HCT116 (cell line): ENCODE results near the gene DNMT3A. TPM values are rescaled to one million over a fixed set of nuclear protein-coding genes. Genes with fewer than 3 reads are reported as not detected.

ENCODE experiments used
- ATAC-seq: fragments of 200-7000 bp; cut with Tn5 transposase; 2 replicates; pipeline ENCODE4 v1.9.1; 2020; ENCODE audit warnings: mild to moderate bottlenecking, moderate library complexity
- BruUV-seq: library from RNA; stranded (reverse); fragments of 400-500 nt; replicated peaks from 2 replicates; lab custom pipeline; 2021; lab: Mats Ljungman, UMichigan
- CTCF ChIA-PET: fragments of 300-600 bp; sonication (Branson Sonifier 250); formaldehyde crosslinking; loops from one replicate; lab custom pipeline; 2021; ENCODE audit warnings: antibody characterized with exemption; lab: Charles Lee
- POLR2A ChIA-PET: fragments of 300-600, 350-600 bp; sonication (Branson Sonifier 250); formaldehyde crosslinking; loops from one replicate; lab custom pipeline; 2021; ENCODE audit warnings: antibody characterized with exemption; lab: Charles Lee
- RAD21 ChIA-PET, 2 experiments: fragments of 300-600 bp; sonication (Branson Sonifier 250); formaldehyde crosslinking; loops; one replicate each; lab custom pipeline; 2023; ENCODE audit warnings: low total read pairs in 2 of 2; ENCODE audit not compliant: uncharacterized antibody in 2 of 2, unreplicated experiment in 2 of 2, low non-redundant PET in 1 of 2; lab: Charles Lee
- DNase-seq: peaks from one replicate; pipeline ENCODE4 v3.0.0-alpha.2; 2010; ENCODE audit warnings: low read depth, low spot score
- H2AFZ ChIP-seq: fragments of 200-600 bp; shearing (Covaris generic), sonication (generic); 2 replicates; pipeline ENCODE4 v1.6.1; 2017; ENCODE audit warnings: low read depth, mixed run types, mixed read lengths, antibody characterized with exemption, low read length; ENCODE audit not compliant: poor library complexity, severe bottlenecking
- H3K27ac ChIP-seq: 2 replicates; pipeline ENCODE4 v1.5.1; 2012; ENCODE audit warnings: low read depth, low read length
- H3K27me3 ChIP-seq: fragments of 200-600 bp; sonication (generic); 2 replicates; pipeline ENCODE4 v1.6.1; 2016; ENCODE audit warnings: mixed run types, low read length, mixed read lengths; ENCODE audit not compliant: insufficient read depth
- H3K36me3 ChIP-seq, 2 experiments: fragments of 200-500 bp in 1 of 2; fragments of 200-600 bp in 1 of 2; sonication (Bioruptor generic) in 1 of 2; sonication (generic) in 1 of 2; 2 replicates each; pipeline versions ENCODE4 v1.5.1 to v1.6.1; 2014 to 2016; ENCODE audit warnings: low read length in 2 of 2, inconsistent platforms in 1 of 2, mixed read lengths in 1 of 2, mixed run types in 1 of 2; ENCODE audit not compliant: insufficient read depth in 2 of 2, control insufficient read depth in 1 of 2
- H3K4me1 ChIP-seq, 2 experiments: fragments of 200-600 bp in 1 of 2; sonication (generic) in 1 of 2; 2 replicates each; pipeline versions ENCODE4 v1.5.1 to v1.6.1; 2012 to 2017; ENCODE audit warnings: low read length in 2 of 2, inconsistent platforms in 1 of 2, mild to moderate bottlenecking in 1 of 2, mixed read lengths in 1 of 2, mixed run types in 1 of 2, moderate library complexity in 1 of 2; ENCODE audit not compliant: insufficient read depth in 2 of 2, control insufficient read depth in 1 of 2
- H3K4me2 ChIP-seq: fragments of 200-600 bp; sonication (generic); 2 replicates; pipeline ENCODE4 v1.6.1; 2017; ENCODE audit warnings: mixed run types, low read length, mixed read lengths
- H3K4me3 ChIP-seq, 2 experiments: fragments of 200-600 bp in 1 of 2; sonication (generic) in 1 of 2; replicated peaks in 1 of 2; 2 replicates each; pipeline ENCODE4 v1.5.1; 2011 to 2016; ENCODE audit warnings: low read length in 2 of 2, control low read depth in 1 of 2, low read depth in 1 of 2, mild to moderate bottlenecking in 1 of 2, mixed read lengths in 1 of 2, mixed run types in 1 of 2
- H3K79me2 ChIP-seq: fragments of 200-600 bp; sonication (generic); 2 replicates; pipeline ENCODE4 v1.6.1; 2017; ENCODE audit warnings: mild to moderate bottlenecking, mixed run types, low read length, moderate library complexity, mixed read lengths; ENCODE audit not compliant: insufficient read depth
- H3K9ac ChIP-seq: fragments of 200-600 bp; sonication (generic); 2 replicates; pipeline ENCODE4 v1.6.1; 2016; ENCODE audit warnings: low read length, mixed read lengths
- H3K9me2 ChIP-seq: fragments of 200-600 bp; sonication (generic), shearing (Covaris generic); 2 replicates; pipeline ENCODE4 v1.6.1; 2017; ENCODE audit warnings: mixed run types, mild to moderate bottlenecking, moderate library complexity; ENCODE audit not compliant: insufficient read depth
- H3K9me3 ChIP-seq, 2 experiments: fragments of 200-500 bp in 1 of 2; fragments of 200-600 bp in 1 of 2; sonication (Bioruptor generic) in 1 of 2; sonication (generic) in 1 of 2; 2 replicates each; pipeline ENCODE4 v1.6.1; 2014 to 2017; ENCODE audit warnings: low read length in 2 of 2, mixed read lengths in 2 of 2, inconsistent platforms in 1 of 2, low read depth in 1 of 2, mild to moderate bottlenecking in 1 of 2, mixed run types in 1 of 2, moderate library complexity in 1 of 2; ENCODE audit not compliant: control insufficient read depth in 1 of 2, insufficient read depth in 1 of 2
- H4K20me1 ChIP-seq: fragments of 200-600 bp; sonication (generic), shearing (Covaris generic); 2 replicates; pipeline ENCODE4 v1.6.1; 2017; ENCODE audit warnings: mixed run types, mild to moderate bottlenecking, moderate library complexity; ENCODE audit not compliant: insufficient read depth
- ATF3 ChIP-seq: IDR thresholded peaks from 2 replicates; pipeline ENCODE4 v1.6.1; 2012
- CBX3 ChIP-seq: IDR thresholded peaks from 2 replicates; pipeline ENCODE4 v1.6.1; 2012; ENCODE audit warnings: low read depth
- CEBPB ChIP-seq: IDR thresholded peaks from 2 replicates; pipeline ENCODE4 v1.6.1; 2012; ENCODE audit warnings: low read depth
- CTCF ChIP-seq, 3 experiments: fragments of 200-600 bp in 1 of 3; sonication (generic) in 1 of 3; IDR thresholded peaks in 2 of 3; conservative IDR thresholded peaks in 1 of 3; 2 replicates each; pipeline ENCODE4 v1.5.1; 2012 to 2017; ENCODE audit warnings: low read depth in 2 of 3, low read length in 2 of 3, antibody characterized with exemption in 1 of 3, borderline replicate concordance in 1 of 3, control low read depth in 1 of 3, mild to moderate bottlenecking in 1 of 3, mixed read lengths in 1 of 3, mixed run types in 1 of 3, moderate library complexity in 1 of 3; ENCODE audit not compliant: insufficient read depth in 1 of 3
- FOSL1 ChIP-seq: IDR thresholded peaks from 2 replicates; pipeline ENCODE4 v1.6.1; 2012; ENCODE audit warnings: low read depth
- ZFX ChIP-seq: fragments of 450-650 bp; IDR thresholded peaks from 2 replicates; pipeline ENCODE4 v1.6.1; 2017
- intact Hi-C: fragments of 100-400 bp; cut with micrococcal nuclease; formaldehyde crosslinking; loops from 2 replicates; pipeline ENCODE4 v1.10.0; 2022
- total RNA-seq: library from RNA; stranded (reverse); gene quantifications from one replicate; pipeline ENCODE4 v1.2.1, GENCODE V29; 2021; ENCODE audit not compliant: unreplicated experiment

Gene DNMT3A
- total RNA-seq, 1 experiment from 2014 or later, result 14.3 TPM

DNA sequence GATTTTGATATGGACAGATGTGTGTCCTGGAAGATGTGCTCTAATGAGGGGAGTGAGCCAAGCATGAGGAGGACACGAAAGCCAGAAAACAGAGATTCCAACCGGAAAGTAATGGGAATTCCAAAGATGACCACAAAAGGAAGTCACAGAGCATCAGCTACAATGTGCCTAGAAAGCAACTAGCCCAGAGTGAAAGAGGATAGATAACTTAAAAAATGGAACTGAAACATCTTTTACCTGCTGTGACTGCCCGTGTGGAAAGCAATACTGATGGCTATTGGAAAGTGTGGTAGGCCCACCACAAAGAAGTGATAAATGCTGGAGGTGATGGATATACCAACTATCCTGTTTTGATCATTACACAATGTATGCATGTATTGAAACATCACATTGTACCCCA, 21.6 kb downstream of the DNMT3A start:
- Histone ChIP-seq H3K4me2 (no peak overlapping the region), H3K79me2 (no peaks in the 10 kb centered on the region), H2AFZ (no peak overlapping the region), H3K9ac (no peak overlapping the region), H3K27me3 (no peaks in the 10 kb centered on the region), H3K36me3 (no peaks in the 10 kb centered on the region), H3K27ac (no peak overlapping the region), H4K20me1 (no peaks in the 10 kb centered on the region), H3K4me1 (peaks cover 3 to 4% of the 10 kb centered on the region in 2 experiments; a peak in 3 of 4 replicates), H3K4me3 (no peak overlapping the region), H3K9me3 (no peaks in the 10 kb centered on the region), H3K9me2 (no peaks in the 10 kb centered on the region)
- RAD21 ChIA-PET, result no interaction called here
- POLR2A ChIA-PET, result no interaction called here
- TF ChIP-seq ZFX (no peak), CTCF (IDR thresholded peaks at IDR 0.05 in 2 of 3, conservative IDR thresholded peaks at IDR 0.05 in 1 of 3; ENCODE audit: borderline replicate concordance in 1 of 3, insufficient read depth in 1 of 3, low read depth in 2 of 3, low read length in 2 of 3) (no peak), CBX3 (no peak)
- no TSS peak for BruUV-seq
- intact Hi-C loops, result no loop called here
- DNase-seq, result no peak
- CTCF ChIA-PET, result no interaction called here
- no peak for ATAC-seq

DNA sequence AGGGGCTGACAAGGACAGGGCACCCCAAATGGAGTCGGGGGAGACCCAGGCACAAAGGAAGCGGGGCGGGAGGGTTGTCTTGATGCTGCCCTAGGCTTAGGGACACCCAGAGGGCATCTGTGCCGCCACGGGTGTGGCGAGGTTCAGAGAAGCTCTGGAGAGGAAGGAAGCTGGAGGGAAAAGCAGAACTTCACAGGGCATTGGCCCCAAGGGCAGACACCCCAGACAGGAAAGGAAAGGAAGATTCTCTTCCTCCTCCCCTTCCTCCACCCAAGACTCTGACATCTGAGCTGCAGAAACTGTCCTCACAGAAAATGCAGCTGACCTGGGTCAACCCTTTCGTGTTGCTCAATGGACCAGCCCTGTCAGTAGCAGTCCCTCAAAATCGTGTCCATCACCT, 25.6 kb downstream of the DNMT3A start:
- Histone ChIP-seq H4K20me1 (no peaks in the 10 kb centered on the region), H3K27me3 (no peaks in the 10 kb centered on the region), H3K4me1 (peaks cover 14 to 19% of the 10 kb centered on the region in 2 experiments), H3K36me3 (no peaks in the 10 kb centered on the region), H3K4me3 (no peak overlapping the region), H3K79me2 (no peaks in the 10 kb centered on the region), H2AFZ (no peak overlapping the region), H3K27ac (no peak overlapping the region), H3K4me2 (no peak overlapping the region), H3K9me3 (no peaks in the 10 kb centered on the region), H3K9me2 (no peaks in the 10 kb centered on the region), H3K9ac (no peak overlapping the region)
- ChIA-PET CTCF (no interaction called here), POLR2A (no interaction called here), RAD21 (no interaction called here)
- TF ChIP-seq FOSL1 (no peak), CEBPB (no peak), ATF3 (no peak)
- intact Hi-C loops, result no loop called here
- DNase-seq, result no peak
- ATAC-seq, result no peak
- no TSS peak for BruUV-seq
